ENCODE data around the gene ERI3.

GRCh38 chr1:44293761-44294315 lies 61.2 kb downstream of the ERI3 start:
- no peak for TF ChIP-seq GATA3 (IDR thresholded peaks at IDR 0.05; ENCODE audit: low read depth, low read length)
- no peak for TF ChIP-seq GATA2 (IDR thresholded peaks at IDR 0.05; ENCODE audit: low read depth, low read length)

Measured in SH-SY5Y (cell line).